ENCODE results near the gene C21orf91. TPM values are rescaled to one million over a fixed set of nuclear protein-coding genes. Genes with fewer than 3 reads are reported as not detected.

The C21orf91 gene
- polyA plus RNA-seq (2011; rRNA removed) (11.2 and 17.5 TPM in 2 replicates), polyA minus RNA-seq (2011; rRNA and poly(A)+ RNA removed) (21.5 and 21.6 TPM in 2 replicates)

GRCh38 chr21:17819114-17819876 is at the start of gene C21orf91:
Gene C21orf91, minus strand, starts transcription at chr21:17819356. Its CDS starts 1,038 bp downstream, at chr21:17818318.
- no peak for TF ChIP-seq CTCF (IDR thresholded peaks at IDR 0.05; ENCODE audit: low read depth, low read length)

GRCh38 chr21:17866590-17866989 is 47.4 kb upstream of the C21orf91 start:
- CTCF ChIA-PET: interaction anchor here (1.3 kb wide), 1 partner anchor 58 kb away, joined by 6 read pairs; no protein-coding TSS in a partner anchor
- POLR2A ChIA-PET: no interaction called here
- no peak for TF ChIP-seq CTCF (IDR thresholded peaks at IDR 0.05; ENCODE audit: low read depth, low read length)
- no peak for DNase-seq (ENCODE audit: low read depth, low spot score)
- Histone ChIP-seq H3K9me3 (ENCODE audit: control insufficient read depth, insufficient read depth, low read length) (no peaks in the 10 kb centered on the region), H3K27ac (ENCODE audit: low read depth, low read length) (no peak overlapping the region), H3K4me3 (ENCODE audit: low read depth, low read length) (no peak overlapping the region), H3K27me3 (ENCODE audit: control insufficient read depth, insufficient read depth, low read length) (no peaks in the 10 kb centered on the region)

More at GRCh38 chr21:17819114-17819876, at the start of gene C21orf91:
- Histone ChIP-seq H3K27ac (ENCODE audit: low read depth, low read length) (peak within 1 kb of the TSS; percentile 63), H3K27me3 (ENCODE audit: control insufficient read depth, insufficient read depth, low read length) (no peaks in the 10 kb centered on the region), H3K4me3 (ENCODE audit: low read depth, low read length) (peak within 1 kb of the TSS; percentile 81), H3K9me3 (ENCODE audit: control insufficient read depth, insufficient read depth, low read length) (no peaks in the 10 kb centered on the region)
- ChIA-PET CTCF (interaction anchor here (1.0 kb wide), 3 partner anchors 29 to 105 kb away, joined by 3 to 5 read pairs (median 3); no protein-coding TSS in a partner anchor), POLR2A (interaction anchor here (0.6 to 2.6 kb wide), 5 partner anchors 8 to 85 kb away, joined by 3 to 23 read pairs (median 4); no protein-coding TSS in a partner anchor)
- peak; percentile 81 for DNase-seq (ENCODE audit: low read depth, low spot score)

GRCh38 chr21:17859661-17860060 is 40.5 kb upstream of the C21orf91 start:
- ChIA-PET POLR2A (no interaction called here), CTCF (no interaction called here)
- no peak for DNase-seq (ENCODE audit: low read depth, low spot score)
- no peaks in the 10 kb centered on the region for H3K27me3 ChIP-seq (ENCODE audit: control insufficient read depth, insufficient read depth, low read length)
- H3K27ac ChIP-seq (ENCODE audit: low read depth, low read length): no peak overlapping the region
- no peak overlapping the region for H3K4me3 ChIP-seq (ENCODE audit: low read depth, low read length)
- H3K9me3 ChIP-seq (ENCODE audit: control insufficient read depth, insufficient read depth, low read length): no peaks in the 10 kb centered on the region
- TF ChIP-seq CTCF (IDR thresholded peaks at IDR 0.05; ENCODE audit: low read depth, low read length): no peak

GRCh38 chr21:17858747-17859146 is 39.6 kb upstream of the C21orf91 start:
- no peak for TF ChIP-seq CTCF (IDR thresholded peaks at IDR 0.05; ENCODE audit: low read depth, low read length)
- Histone ChIP-seq H3K9me3 (ENCODE audit: control insufficient read depth, insufficient read depth, low read length) (no peaks in the 10 kb centered on the region), H3K27me3 (ENCODE audit: control insufficient read depth, insufficient read depth, low read length) (no peaks in the 10 kb centered on the region), H3K27ac (ENCODE audit: low read depth, low read length) (no peak overlapping the region), H3K4me3 (ENCODE audit: low read depth, low read length) (no peak overlapping the region)
- POLR2A ChIA-PET: no interaction called here
- no peak for DNase-seq (ENCODE audit: low read depth, low spot score)
- CTCF ChIA-PET: no interaction called here

GRCh38 chr21:17854745-17855144 is 35.6 kb upstream of the C21orf91 start:
- TF ChIP-seq CTCF (IDR thresholded peaks at IDR 0.05; ENCODE audit: low read depth, low read length): no peak
- CTCF ChIA-PET: no interaction called here

More at GRCh38 chr21:17854745-17855144, 35.6 kb upstream of the C21orf91 start:
- POLR2A ChIA-PET: no interaction called here
- DNase-seq (ENCODE audit: low read depth, low spot score): no peak
- Histone ChIP-seq H3K9me3 (ENCODE audit: control insufficient read depth, insufficient read depth, low read length) (peaks cover 2% of the 10 kb centered on the region; the same call in 1 of the 2 replicates), H3K27ac (ENCODE audit: low read depth, low read length) (no peak overlapping the region), H3K27me3 (ENCODE audit: control insufficient read depth, insufficient read depth, low read length) (no peaks in the 10 kb centered on the region), H3K4me3 (ENCODE audit: low read depth, low read length) (no peak overlapping the region)
